HG03457 (cell line): ENCODE measurements around the gene CLMN.

ENCODE experiments used
- ATAC-seq: cut with Tn5 transposase; IDR thresholded peaks from one replicate; pipeline ENCODE4 v1.9.1; 2021; ENCODE audit warnings: moderate number of reproducible peaks; ENCODE audit not compliant: unreplicated experiment

The CLMN gene

GRCh38 chr14:95321693-95322455, 2.2 kb upstream of the CLMN start:
- no peak for ATAC-seq

GRCh38 chr14:95320955-95321600, 1.4 kb upstream of the CLMN start:
- no peak for ATAC-seq

GRCh38 chr14:95320078-95320895, 579 bp upstream of the CLMN start:
- ATAC-seq = no peak

GRCh38 chr14:95318399-95319311, 1.1 kb downstream of the CLMN start:
- ATAC-seq = no peak

- ATAC-seq = no peak
These were observed 1.8 kb downstream of the CLMN start for GRCh38 chr14:95317817-95318343.

- no peak for ATAC-seq
These were observed 2.9 kb downstream of the CLMN start for GRCh38 chr14:95316821-95317220.

GRCh38 chr14:95315579-95315978, 4.1 kb downstream of the CLMN start:
- ATAC-seq = no peak

GRCh38 chr14:95315156-95315555, 4.6 kb downstream of the CLMN start:
- ATAC-seq = no peak

GRCh38 chr14:95314609-95315008, 5.1 kb downstream of the CLMN start:
- peak; percentile 65 for ATAC-seq

- no peak for ATAC-seq
These were observed 6.0 kb downstream of the CLMN start for GRCh38 chr14:95313707-95314106.

- ATAC-seq = no peak
These were observed 6.5 kb downstream of the CLMN start for GRCh38 chr14:95313190-95313589.

- no peak for ATAC-seq
These were observed 7.4 kb downstream of the CLMN start for GRCh38 chr14:95312311-95312710.

- ATAC-seq = no peak
These were observed 8.0 kb downstream of the CLMN start for GRCh38 chr14:95311752-95312151.

GRCh38 chr14:95310635-95311380, 8.9 kb downstream of the CLMN start:
- ATAC-seq = no peak

GRCh38 chr14:95309261-95310051, 10.3 kb downstream of the CLMN start:
- ATAC-seq = no peak

GRCh38 chr14:95308073-95308472, 11.6 kb downstream of the CLMN start:
- ATAC-seq = no peak

GRCh38 chr14:95307402-95308041, 12.2 kb downstream of the CLMN start:
- ATAC-seq = no peak

- ATAC-seq = no peak
These were observed 13.8 kb downstream of the CLMN start for GRCh38 chr14:95305940-95306339.
